Measurements from ENCODE around the gene PHYHD1.

DNA sequence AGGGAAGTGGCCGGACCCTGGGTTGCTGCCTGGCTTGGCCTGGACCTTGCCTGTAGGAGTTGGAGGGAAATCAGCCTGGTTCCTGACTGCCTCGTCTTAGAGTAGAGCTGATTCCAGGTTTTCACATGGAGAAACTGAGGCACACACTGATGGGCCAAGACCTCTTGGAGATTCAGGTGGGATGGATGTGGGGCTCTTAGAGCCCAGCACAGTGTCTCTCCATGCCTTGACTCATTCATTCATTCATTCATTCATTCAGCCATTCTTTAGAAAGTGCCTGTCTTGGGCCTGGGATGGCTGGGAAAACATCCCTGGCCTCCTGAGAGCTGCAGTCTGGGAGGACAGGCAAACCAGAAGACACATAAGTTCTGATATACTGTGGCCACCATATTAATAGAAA is 36.6 kb upstream of the PHYHD1 start:
- TF ChIP-seq CTCF (IDR thresholded peaks at IDR 0.05) (no peak), POLR2A (IDR thresholded peaks at IDR 0.05) (no peak), POLR2AphosphoS5 (IDR thresholded peaks at IDR 0.05) (no peak), EP300 (IDR thresholded peaks at IDR 0.05) (no peak)
